ENCODE results near the gene RIOK3.
A peak's percentile ranks its signal among the peaks of the same experiment; 100 is the strongest.
"Not testable (repeated sequence)": the region's sequence is repeated elsewhere in the genome, so short reads cannot be mapped to it uniquely, and the experiment has no call there.

The RIOK3 gene

GRCh38 chr18:23452728-23453679 lies at the start of gene RIOK3:
TSS of gene RIOK3 (plus strand) at chr18:23453287. CDS start at chr18:23453440, 153 bp downstream.
- peak; percentile 95 for DNase-seq

GRCh38 chr18:23403310-23403709 lies 49.8 kb upstream of the RIOK3 start:
- no peak for DNase-seq

GRCh38 chr18:23405636-23406035 lies 47.5 kb upstream of the RIOK3 start:
- no peak for DNase-seq

GRCh38 chr18:23406271-23406787 lies 46.8 kb upstream of the RIOK3 start:
- DNase-seq: no peak

GRCh38 chr18:23412351-23412964 lies 40.6 kb upstream of the RIOK3 start:
- no peak for DNase-seq

- no peak for DNase-seq
Measured at GRCh38 chr18:23415515-23415914, 37.6 kb upstream of the RIOK3 start.

- no peak for DNase-seq
Measured at GRCh38 chr18:23416298-23416697, 36.8 kb upstream of the RIOK3 start.

GRCh38 chr18:23421277-23421676 lies 31.8 kb upstream of the RIOK3 start:
- DNase-seq: no peak

- peak; percentile 83 for DNase-seq
Measured at GRCh38 chr18:23422751-23423418, 30.2 kb upstream of the RIOK3 start.

GRCh38 chr18:23424616-23425015 lies 28.5 kb upstream of the RIOK3 start:
- no peak for DNase-seq

- DNase-seq: no peak
Measured at GRCh38 chr18:23428821-23429220, 24.3 kb upstream of the RIOK3 start.

- not testable (repeated sequence) for DNase-seq
Measured at GRCh38 chr18:23429538-23429937, 23.5 kb upstream of the RIOK3 start.

GRCh38 chr18:23433360-23433759 lies 19.7 kb upstream of the RIOK3 start:
- no peak for DNase-seq

- peak; percentile 72 for DNase-seq
Measured at GRCh38 chr18:23437357-23438045, 15.6 kb upstream of the RIOK3 start.

- DNase-seq: no peak
Measured at GRCh38 chr18:23438046-23438377, 15.1 kb upstream of the RIOK3 start.

- DNase-seq: no peak
Measured at GRCh38 chr18:23438608-23439366, 14.3 kb upstream of the RIOK3 start.

GRCh38 chr18:23440131-23440530 lies 13.0 kb upstream of the RIOK3 start:
- DNase-seq: no peak

GRCh38 chr18:23442958-23443357 lies 10.1 kb upstream of the RIOK3 start:
- DNase-seq: no peak

- no peak for DNase-seq
Measured at GRCh38 chr18:23448291-23448690, 4.8 kb upstream of the RIOK3 start.

- no peak for DNase-seq
Measured at GRCh38 chr18:23450022-23450421, 3.1 kb upstream of the RIOK3 start.

- DNase-seq: no peak
Measured at GRCh38 chr18:23451011-23451410, 2.1 kb upstream of the RIOK3 start.

- DNase-seq: no peak
Measured at GRCh38 chr18:23451491-23451890, 1.6 kb upstream of the RIOK3 start.
